ENCODE results near the gene DALRD3.

Gene DALRD3

GRCh38 chr3:48982686-48983085, 35.7 kb downstream of the DALRD3 start:
- Histone ChIP-seq H3K27me3 (ENCODE audit: insufficient read depth, low read length) (no peaks in the 10 kb centered on the region), H3K23ac (ENCODE audit: low read length) (no peak overlapping the region), H2BK12ac (ENCODE audit: low read length) (no peak overlapping the region), H4K8ac (ENCODE audit: low read depth, low read length) (no peak overlapping the region), H3K4me1 (ENCODE audit: control insufficient read depth in 1 of 2, insufficient read depth in 2 of 2, low read length in 2 of 2) (peaks cover 0 to 2% of the 10 kb centered on the region in 2 experiments), H3K9me3 (ENCODE audit: insufficient read depth, low read depth, low read length) (no peaks in the 10 kb centered on the region), H4K12ac (ENCODE audit: low read depth, low read length) (no peak overlapping the region), H3K4ac (ENCODE audit: low read depth, low read length) (no peak overlapping the region), H3K27ac (ENCODE audit: low read depth, low read length) (no peak overlapping the region), H3K9ac (ENCODE audit: low read length) (no peak overlapping the region), H2AK5ac (ENCODE audit: low read length) (no peak overlapping the region), H3K4me2 (ENCODE audit: low read length) (no peak overlapping the region), H4K91ac (ENCODE audit: low read depth, low read length) (no peak overlapping the region), H2BK120ac (ENCODE audit: insufficient read depth, low read length, poor library complexity) (no peak overlapping the region), H2AFZ (ENCODE audit: insufficient read depth, low read length, poor library complexity) (no peak overlapping the region), H2BK5ac (ENCODE audit: low read depth, low read length, poor library complexity) (no peak overlapping the region), H3K18ac (ENCODE audit: low read length) (no peak overlapping the region), H3K14ac (ENCODE audit: low read length) (no peak overlapping the region), H3K4me3 (ENCODE audit: low read depth, low read length) (peak overlapping the region; percentile 30), H3K36me3 (ENCODE audit: control insufficient read depth in 1 of 2, insufficient read depth in 2 of 2, low read length in 2 of 2) (peaks cover 37 to 54% of the 10 kb centered on the region in 2 experiments), H3K79me2 (ENCODE audit: control insufficient read depth, insufficient read depth, low read length, poor library complexity) (no peaks in the 10 kb centered on the region), H3K79me1 (ENCODE audit: low read length) (no peaks in the 10 kb centered on the region)
- WGBS (ENCODE audit: extremely low coverage, insufficient coverage, insufficient read length), result no CpG with 5 or more reads among the region's 5 CpGs
- DNase-seq, result no peak

- Histone ChIP-seq H4K91ac (ENCODE audit: low read depth, low read length) (no peak overlapping the region), H3K14ac (ENCODE audit: low read length) (no peak overlapping the region), H3K4me2 (ENCODE audit: low read length) (no peak overlapping the region)
Observed at GRCh38 chr3:48982016-48982415, 36.4 kb downstream of the DALRD3 start.

GRCh38 chr3:48980295-48980694, 38.1 kb downstream of the DALRD3 start:
- Histone ChIP-seq H3K14ac (ENCODE audit: low read length) (no peak overlapping the region), H3K4me2 (ENCODE audit: low read length) (no peak overlapping the region), H3K27ac (ENCODE audit: low read depth, low read length) (no peak overlapping the region), H3K9me3 (ENCODE audit: insufficient read depth, low read depth, low read length) (no peaks in the 10 kb centered on the region), H3K4me3 (ENCODE audit: low read depth, low read length) (no peak overlapping the region), H3K18ac (ENCODE audit: low read length) (no peak overlapping the region), H4K8ac (ENCODE audit: low read depth, low read length) (no peak overlapping the region), H4K12ac (ENCODE audit: low read depth, low read length) (no peak overlapping the region), H3K27me3 (ENCODE audit: insufficient read depth, low read length) (no peaks in the 10 kb centered on the region), H3K4me1 (ENCODE audit: control insufficient read depth in 1 of 2, insufficient read depth in 2 of 2, low read length in 2 of 2) (peaks cover 0 to 2% of the 10 kb centered on the region in 2 experiments), H2BK12ac (ENCODE audit: low read length) (no peak overlapping the region), H2BK5ac (ENCODE audit: low read depth, low read length, poor library complexity) (no peak overlapping the region), H3K79me2 (ENCODE audit: control insufficient read depth, insufficient read depth, low read length, poor library complexity) (no peaks in the 10 kb centered on the region), H3K36me3 (ENCODE audit: control insufficient read depth in 1 of 2, insufficient read depth in 2 of 2, low read length in 2 of 2) (peaks cover 52 to 68% of the 10 kb centered on the region in 2 experiments), H3K79me1 (ENCODE audit: low read length) (no peaks in the 10 kb centered on the region), H2BK120ac (ENCODE audit: insufficient read depth, low read length, poor library complexity) (no peak overlapping the region), H3K4ac (ENCODE audit: low read depth, low read length) (no peak overlapping the region), H3K9ac (ENCODE audit: low read length) (no peak overlapping the region), H2AK5ac (ENCODE audit: low read length) (no peak overlapping the region), H4K91ac (ENCODE audit: low read depth, low read length) (no peak overlapping the region), H2AFZ (ENCODE audit: insufficient read depth, low read length, poor library complexity) (no peak overlapping the region), H3K23ac (ENCODE audit: low read length) (no peak overlapping the region)
- WGBS (ENCODE audit: extremely low coverage, insufficient coverage, insufficient read length), result no CpG with 5 or more reads among the region's 4 CpGs
- DNase-seq, result no peak

More at GRCh38 chr3:48982016-48982415, 36.4 kb downstream of the DALRD3 start:
- Histone ChIP-seq H3K79me2 (ENCODE audit: control insufficient read depth, insufficient read depth, low read length, poor library complexity) (no peaks in the 10 kb centered on the region), H2BK5ac (ENCODE audit: low read depth, low read length, poor library complexity) (no peak overlapping the region), H2AK5ac (ENCODE audit: low read length) (no peak overlapping the region), H3K79me1 (ENCODE audit: low read length) (no peaks in the 10 kb centered on the region), H3K9me3 (ENCODE audit: insufficient read depth, low read depth, low read length) (no peaks in the 10 kb centered on the region), H3K23ac (ENCODE audit: low read length) (no peak overlapping the region), H4K12ac (ENCODE audit: low read depth, low read length) (no peak overlapping the region), H4K8ac (ENCODE audit: low read depth, low read length) (no peak overlapping the region), H2AFZ (ENCODE audit: insufficient read depth, low read length, poor library complexity) (no peak overlapping the region), H3K27me3 (ENCODE audit: insufficient read depth, low read length) (no peaks in the 10 kb centered on the region), H3K18ac (ENCODE audit: low read length) (no peak overlapping the region), H3K27ac (ENCODE audit: low read depth, low read length) (no peak overlapping the region), H2BK12ac (ENCODE audit: low read length) (no peak overlapping the region), H3K36me3 (ENCODE audit: control insufficient read depth in 1 of 2, insufficient read depth in 2 of 2, low read length in 2 of 2) (peaks cover 41 to 58% of the 10 kb centered on the region in 2 experiments), H3K4ac (ENCODE audit: low read depth, low read length) (no peak overlapping the region), H3K4me1 (ENCODE audit: control insufficient read depth in 1 of 2, insufficient read depth in 2 of 2, low read length in 2 of 2) (peaks cover 0 to 2% of the 10 kb centered on the region in 2 experiments), H2BK120ac (ENCODE audit: insufficient read depth, low read length, poor library complexity) (no peak overlapping the region), H3K9ac (ENCODE audit: low read length) (no peak overlapping the region), H3K4me3 (ENCODE audit: low read depth, low read length) (no peak overlapping the region)
- DNase-seq, result no peak

- no peak overlapping the region for H3K9ac ChIP-seq (ENCODE audit: low read length)
- H2BK5ac ChIP-seq (ENCODE audit: low read depth, low read length, poor library complexity), result no peak overlapping the region
- H4K12ac ChIP-seq (ENCODE audit: low read depth, low read length), result no peak overlapping the region
- H3K14ac ChIP-seq (ENCODE audit: low read length), result no peak overlapping the region
- no CpG with 5 or more reads among the region's 3 CpGs for WGBS (ENCODE audit: extremely low coverage, insufficient coverage, insufficient read length)
- no peak overlapping the region for H4K8ac ChIP-seq (ENCODE audit: low read depth, low read length)
- H3K36me3 ChIP-seq (ENCODE audit: control insufficient read depth in 1 of 2, insufficient read depth in 2 of 2, low read length in 2 of 2), result peaks cover 53 to 66% of the 10 kb centered on the region in 2 experiments
- H3K4me2 ChIP-seq (ENCODE audit: low read length), result no peak overlapping the region
- H3K23ac ChIP-seq (ENCODE audit: low read length), result no peak overlapping the region
- no peaks in the 10 kb centered on the region for H3K79me1 ChIP-seq (ENCODE audit: low read length)
- H3K4ac ChIP-seq (ENCODE audit: low read depth, low read length), result no peak overlapping the region
- no peak overlapping the region for H3K27ac ChIP-seq (ENCODE audit: low read depth, low read length)
- DNase-seq, result no peak
- H4K91ac ChIP-seq (ENCODE audit: low read depth, low read length), result no peak overlapping the region
- no peak overlapping the region for H3K18ac ChIP-seq (ENCODE audit: low read length)
- H3K4me3 ChIP-seq (ENCODE audit: low read depth, low read length), result no peak overlapping the region
- H3K27me3 ChIP-seq (ENCODE audit: insufficient read depth, low read length), result no peaks in the 10 kb centered on the region
- H3K9me3 ChIP-seq (ENCODE audit: insufficient read depth, low read depth, low read length), result no peaks in the 10 kb centered on the region
- H3K4me1 ChIP-seq (ENCODE audit: control insufficient read depth in 1 of 2, insufficient read depth in 2 of 2, low read length in 2 of 2), result peaks cover 0 to 2% of the 10 kb centered on the region in 2 experiments
- no peak overlapping the region for H2AK5ac ChIP-seq (ENCODE audit: low read length)
- no peak overlapping the region for H2AFZ ChIP-seq (ENCODE audit: insufficient read depth, low read length, poor library complexity)
- H3K79me2 ChIP-seq (ENCODE audit: control insufficient read depth, insufficient read depth, low read length, poor library complexity), result no peaks in the 10 kb centered on the region
- H2BK120ac ChIP-seq (ENCODE audit: insufficient read depth, low read length, poor library complexity), result no peak overlapping the region
- H2BK12ac ChIP-seq (ENCODE audit: low read length), result no peak overlapping the region
Observed at GRCh38 chr3:48979451-48979850, 38.9 kb downstream of the DALRD3 start.
